GM12892 (cell line): ENCODE data around the gene SOWAHC.

Experiments
- POLR2A ChIP-seq: IDR thresholded peaks from 2 replicates; pipeline ENCODE4 v1.6.1; 2011; ENCODE audit warnings: low read depth, low read length, control low read depth
- POLR2AphosphoS5 ChIP-seq: IDR thresholded peaks from 2 replicates; pipeline ENCODE4 v1.6.1; 2011; ENCODE audit warnings: low read depth, low read length, control low read depth

DNA sequence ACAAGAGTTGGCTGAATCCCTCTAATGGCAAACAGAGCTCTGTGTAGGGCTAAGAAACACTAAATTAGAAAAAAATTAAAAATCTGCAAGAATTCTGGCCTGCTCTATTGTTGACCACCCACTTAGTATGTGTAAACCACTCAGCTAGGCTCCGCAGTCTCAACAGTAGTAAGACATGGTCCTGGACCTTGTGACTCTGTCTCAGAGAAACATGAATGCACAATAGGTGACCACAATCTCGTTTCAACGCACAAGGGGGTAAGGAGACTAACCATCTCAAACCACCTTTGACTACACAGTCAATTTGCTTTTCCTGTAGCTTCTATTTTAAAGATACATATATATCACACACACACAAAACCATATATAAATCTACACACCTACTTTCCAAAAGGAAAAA, 16.9 kb upstream of the SOWAHC start:
- TF ChIP-seq POLR2A: no peak
- TF ChIP-seq POLR2AphosphoS5: no peak
